ENCODE measurements around the gene RUNX2.

GRCh38 chr6:45647341-45648261, 319.5 kb downstream of the RUNX2 start:
- no peak for TF ChIP-seq EZH2 (IDR thresholded peaks at IDR 0.05; ENCODE audit: low read length)
- TF ChIP-seq, protein P1, sequence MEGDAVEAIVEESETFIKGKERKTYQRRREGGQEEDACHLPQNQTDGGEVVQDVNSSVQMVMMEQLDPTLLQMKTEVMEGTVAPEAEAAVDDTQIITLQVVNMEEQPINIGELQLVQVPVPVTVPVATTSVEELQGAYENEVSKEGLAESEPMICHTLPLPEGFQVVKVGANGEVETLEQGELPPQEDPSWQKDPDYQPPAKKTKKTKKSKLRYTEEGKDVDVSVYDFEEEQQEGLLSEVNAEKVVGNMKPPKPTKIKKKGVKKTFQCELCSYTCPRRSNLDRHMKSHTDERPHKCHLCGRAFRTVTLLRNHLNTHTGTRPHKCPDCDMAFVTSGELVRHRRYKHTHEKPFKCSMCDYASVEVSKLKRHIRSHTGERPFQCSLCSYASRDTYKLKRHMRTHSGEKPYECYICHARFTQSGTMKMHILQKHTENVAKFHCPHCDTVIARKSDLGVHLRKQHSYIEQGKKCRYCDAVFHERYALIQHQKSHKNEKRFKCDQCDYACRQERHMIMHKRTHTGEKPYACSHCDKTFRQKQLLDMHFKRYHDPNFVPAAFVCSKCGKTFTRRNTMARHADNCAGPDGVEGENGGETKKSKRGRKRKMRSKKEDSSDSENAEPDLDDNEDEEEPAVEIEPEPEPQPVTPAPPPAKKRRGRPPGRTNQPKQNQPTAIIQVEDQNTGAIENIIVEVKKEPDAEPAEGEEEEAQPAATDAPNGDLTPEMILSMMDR (optimal IDR thresholded peaks at IDR 0.05 in 1 of 3, IDR thresholded peaks at IDR 0.05 in 1 of 3, conservative IDR thresholded peaks at IDR 0.05 in 1 of 3; ENCODE audit: extremely low read depth in 1 of 3, insufficient read depth in 2 of 3, low read length in 3 of 3): no peak
